Mesenteric fat pad (tissue), 1 donor: ENCODE measurements around the gene ATPAF2. TPM values are rescaled to one million over a fixed set of nuclear protein-coding genes. Genes with fewer than 3 reads are reported as not detected.
A peak's percentile ranks its signal among the peaks of the same experiment; 100 is the strongest.

Experiments
- DNase-seq: peaks from one replicate; pipeline ENCODE4 v3.0.0-alpha.2; 2020; ENCODE audit warnings: low spot score
- total RNA-seq: library from RNA; stranded (reverse); fragmentation: NEBNext Ultra II Directional; extraction: Animal tissue kit (Norgen Biotek cat#: 25700); gene quantifications from one replicate; pipeline ENCODE4 v1.2.1, GENCODE V29; 2021
- donor health status: DM: yes; HTN: yes; CAD: no.

Gene ATPAF2
- total RNA-seq, 1 donor from 2014 or later: 20.8 TPM

DNA sequence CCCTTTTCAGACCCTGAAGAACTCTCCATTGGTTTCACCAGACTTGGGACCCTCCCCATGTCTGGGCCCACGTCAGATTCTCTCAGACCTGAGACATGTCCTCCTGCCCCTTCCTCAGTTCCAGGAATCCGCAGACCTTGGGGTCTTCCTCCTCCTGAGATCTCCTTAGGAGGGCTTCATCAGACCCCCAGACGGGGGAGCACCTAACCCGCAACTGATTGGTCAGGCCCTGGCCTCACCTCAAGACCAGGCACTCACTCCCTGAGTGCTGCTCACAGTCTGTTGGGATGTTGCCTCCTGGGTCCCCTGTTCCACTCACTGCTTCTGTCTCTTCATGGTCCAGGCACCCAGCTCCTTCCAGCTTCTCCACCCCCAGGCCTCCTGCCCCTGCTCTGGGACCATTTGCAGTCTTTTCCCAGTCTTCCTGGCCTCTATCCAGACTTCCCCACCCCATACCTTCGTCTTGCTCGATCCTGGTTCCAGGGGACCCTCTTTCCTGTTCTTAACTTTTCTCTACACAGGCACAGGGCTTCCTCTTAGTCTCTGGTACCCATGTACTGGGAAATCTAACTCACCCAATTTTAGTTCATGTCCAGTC lies 1.4 kb upstream of the ATPAF2 start:
- no peak for DNase-seq

DNA sequence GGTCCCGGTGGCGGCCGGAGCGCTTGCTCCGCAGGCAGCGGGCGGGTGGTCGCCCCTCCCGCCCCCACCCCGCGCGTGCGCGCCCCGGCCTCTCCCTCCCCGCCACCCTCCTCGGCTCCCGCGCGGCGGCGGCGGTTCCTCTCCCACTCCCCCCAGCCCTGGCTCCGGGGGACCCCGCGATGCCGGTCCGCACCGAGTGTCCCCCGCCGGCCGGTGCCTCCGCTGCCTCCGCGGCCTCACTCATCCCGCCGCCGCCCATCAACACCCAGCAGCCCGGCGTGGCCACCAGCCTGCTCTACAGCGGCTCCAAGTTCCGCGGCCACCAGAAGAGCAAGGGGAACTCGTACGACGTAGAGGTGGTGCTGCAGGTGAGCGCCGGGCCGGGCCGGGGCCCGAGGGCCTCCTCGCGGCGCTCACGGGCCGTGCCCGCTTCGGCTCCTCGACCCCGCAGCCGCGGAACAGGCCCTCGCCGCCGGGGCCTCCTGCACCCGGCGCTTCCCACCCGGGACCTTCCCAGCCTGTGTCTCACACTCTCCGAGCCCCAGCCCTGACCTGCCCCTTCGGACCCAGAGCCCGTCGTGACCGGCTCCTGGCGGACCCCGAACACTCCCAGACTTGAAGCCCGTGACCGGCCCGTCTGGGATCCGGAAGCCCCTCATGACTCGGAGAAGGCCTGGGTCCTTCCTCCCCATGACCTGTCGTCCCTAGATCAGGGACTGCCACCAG lies 730 bp upstream of the ATPAF2 start:
- DNase-seq: no peak

DNA sequence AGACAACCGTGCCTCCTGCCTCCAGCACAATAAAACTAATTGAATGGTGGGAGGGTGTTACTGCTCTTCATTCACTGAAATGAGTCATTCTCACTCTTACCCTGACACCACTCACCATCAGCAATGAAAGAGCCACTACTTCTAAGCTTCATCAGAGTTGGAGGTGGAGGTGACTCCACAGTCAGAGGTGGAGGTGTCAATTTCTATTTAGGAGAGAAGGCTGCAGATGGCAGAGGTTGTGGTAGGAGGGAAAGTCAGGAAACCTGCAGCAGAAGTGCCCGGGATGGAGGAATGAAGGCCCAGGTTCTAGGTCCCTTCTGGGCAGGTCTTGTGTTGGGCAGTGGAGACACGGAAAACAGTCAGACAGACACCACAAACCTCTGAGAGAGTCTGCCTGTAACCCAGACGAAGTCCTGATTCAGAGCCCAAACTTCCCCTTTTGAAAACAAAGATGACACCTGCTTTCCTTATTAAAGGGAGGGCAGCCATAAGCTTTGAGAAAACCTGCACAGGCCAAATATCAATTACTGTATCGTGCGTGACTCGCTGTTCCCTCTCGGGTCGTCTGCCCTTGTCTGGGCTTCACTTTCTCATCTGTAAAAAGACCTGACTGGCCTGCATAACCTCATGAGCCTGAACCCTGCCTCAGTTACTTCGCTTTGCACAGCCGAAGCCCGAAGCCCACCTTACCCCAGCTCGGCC lies 668 bp downstream of the ATPAF2 start:
- no peak for DNase-seq

- peak; percentile 3 for DNase-seq
These were observed 1.5 kb downstream of the ATPAF2 start for GRCh38 chr17:18037486-18037885.

DNA sequence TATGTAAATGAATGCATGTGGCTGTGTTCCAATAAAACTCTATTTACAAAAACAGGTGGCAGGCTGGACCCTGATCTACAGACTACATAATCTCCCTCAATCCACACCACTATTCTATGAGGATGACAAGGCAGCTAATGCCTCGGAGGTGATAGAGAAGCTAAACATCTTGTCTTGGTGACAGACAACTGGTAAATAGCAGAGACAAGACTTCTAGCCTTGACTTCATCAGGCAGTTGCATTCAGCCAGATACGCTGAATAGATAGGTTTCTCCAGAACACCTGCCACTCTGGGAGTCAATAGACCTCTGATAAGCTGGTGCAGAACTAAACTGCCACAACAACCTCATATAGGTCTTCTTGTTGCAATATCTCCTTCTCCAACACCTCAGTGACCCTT lies 3.3 kb downstream of the ATPAF2 start:
- DNase-seq: no peak

DNA sequence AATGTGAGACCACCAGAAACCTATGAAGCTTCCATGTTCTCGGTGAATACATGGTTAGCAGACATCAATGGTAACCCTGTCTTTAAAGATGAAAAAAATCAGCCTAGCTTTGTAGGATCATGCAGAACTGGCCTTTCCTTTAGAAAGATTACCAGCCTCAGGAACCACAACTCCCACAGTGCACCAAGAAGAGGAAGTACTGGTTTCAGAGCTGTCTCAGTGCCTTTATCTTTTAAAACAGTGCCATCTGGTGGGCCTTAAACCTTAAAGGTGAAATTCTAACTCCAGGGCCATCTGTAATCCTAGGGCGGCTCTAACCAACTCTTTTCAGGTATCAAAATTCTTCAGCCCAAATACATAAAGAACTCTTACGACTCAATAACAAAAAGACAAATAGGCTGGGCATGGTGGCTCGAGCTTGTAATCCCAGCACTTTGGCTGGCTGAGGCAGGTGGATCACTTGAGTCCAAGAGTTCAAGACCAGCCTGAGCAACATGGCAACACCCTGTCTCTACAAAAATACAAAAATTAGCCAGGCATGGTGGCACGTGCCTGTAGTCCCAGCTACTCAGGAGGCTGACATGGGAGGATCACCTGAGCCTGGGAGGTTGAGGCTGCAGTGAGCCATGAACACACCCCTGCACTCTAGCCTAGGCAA lies 5.4 kb downstream of the ATPAF2 start:
- DNase-seq: peak; percentile 18

- DNase-seq: peak; percentile 60
These were observed 7.0 kb downstream of the ATPAF2 start for GRCh38 chr17:18031955-18032354.

- peak; percentile 22 for DNase-seq
These were observed 9.9 kb downstream of the ATPAF2 start for GRCh38 chr17:18028952-18029540.

DNA sequence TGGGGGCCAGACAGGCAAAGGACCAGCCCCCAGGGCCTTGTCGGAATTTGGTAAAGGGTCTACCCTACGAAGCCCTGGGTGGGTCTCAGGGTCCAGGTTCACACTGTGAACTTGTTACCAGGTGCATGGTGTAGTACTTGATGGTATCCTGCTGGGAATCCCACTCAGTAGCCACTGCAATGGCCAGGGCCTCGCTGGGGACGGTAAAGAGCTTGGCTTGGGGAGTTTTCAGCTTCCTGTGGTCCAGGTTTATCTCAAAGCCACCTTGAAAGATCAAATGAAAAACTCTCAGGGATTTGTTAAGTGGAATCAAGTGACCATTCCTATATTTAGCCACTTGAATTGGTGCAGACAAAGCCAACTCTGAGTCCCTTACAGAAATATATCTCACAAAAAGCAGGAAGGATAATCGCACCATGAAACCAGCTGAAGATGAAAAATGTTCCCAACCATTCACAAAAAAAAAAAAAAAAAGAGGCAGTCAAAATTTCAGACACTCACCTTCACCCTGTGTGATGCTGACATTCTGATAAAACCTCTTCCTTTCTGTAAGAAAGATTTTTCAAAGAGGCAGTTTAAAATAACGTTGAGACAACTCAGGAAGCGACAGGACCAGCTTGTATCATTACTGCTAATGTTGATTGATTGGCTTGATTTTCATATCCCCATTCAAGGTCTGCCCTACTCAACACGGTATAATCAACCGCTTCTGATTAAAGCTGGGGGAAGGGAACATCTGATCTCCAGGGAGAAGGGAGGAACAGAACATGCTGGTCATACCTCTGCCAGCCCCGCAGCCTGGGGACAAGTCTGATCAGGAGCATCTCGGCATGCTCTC lies 10.6 kb downstream of the ATPAF2 start:
- peak; percentile 49 for DNase-seq

GRCh38 chr17:18027280-18027679 lies 11.7 kb downstream of the ATPAF2 start:
- peak; percentile 75 for DNase-seq

GRCh38 chr17:18025945-18026776 lies 12.8 kb downstream of the ATPAF2 start:
- peak; percentile 83 for DNase-seq

DNA sequence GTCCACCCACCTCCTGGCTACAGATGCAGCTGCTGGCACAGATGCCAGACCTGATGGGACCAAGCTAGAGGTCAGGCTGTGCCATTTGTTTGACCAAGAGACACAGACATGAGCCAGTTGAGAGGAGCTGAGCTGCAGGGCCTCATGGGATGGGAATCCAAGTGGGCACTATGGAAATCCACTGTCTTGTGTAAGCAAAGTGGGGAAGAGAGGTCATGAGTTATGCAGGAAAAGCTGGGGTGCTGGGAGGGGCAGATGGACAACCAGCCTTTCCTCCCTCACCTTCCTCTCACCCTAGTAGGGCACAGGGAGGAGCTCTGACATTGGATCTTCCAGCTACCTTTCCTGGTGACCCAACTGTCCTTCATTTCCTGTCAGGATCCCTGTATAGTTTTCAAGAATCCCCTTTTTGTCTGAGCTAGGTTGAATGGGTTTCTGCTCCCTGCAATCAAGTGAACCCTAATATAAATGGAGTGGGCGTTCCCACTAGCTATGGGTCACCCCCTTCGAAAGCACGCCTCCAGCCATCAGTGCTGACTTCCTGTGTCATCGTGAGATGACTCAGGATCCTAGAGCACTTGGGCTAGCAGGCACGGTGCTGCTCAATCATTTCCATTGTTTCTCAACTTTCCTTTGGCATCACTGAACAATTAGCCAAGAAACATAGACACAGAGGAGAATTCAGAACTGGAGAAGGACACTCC lies 13.6 kb downstream of the ATPAF2 start:
- peak; percentile 26 for DNase-seq

DNA sequence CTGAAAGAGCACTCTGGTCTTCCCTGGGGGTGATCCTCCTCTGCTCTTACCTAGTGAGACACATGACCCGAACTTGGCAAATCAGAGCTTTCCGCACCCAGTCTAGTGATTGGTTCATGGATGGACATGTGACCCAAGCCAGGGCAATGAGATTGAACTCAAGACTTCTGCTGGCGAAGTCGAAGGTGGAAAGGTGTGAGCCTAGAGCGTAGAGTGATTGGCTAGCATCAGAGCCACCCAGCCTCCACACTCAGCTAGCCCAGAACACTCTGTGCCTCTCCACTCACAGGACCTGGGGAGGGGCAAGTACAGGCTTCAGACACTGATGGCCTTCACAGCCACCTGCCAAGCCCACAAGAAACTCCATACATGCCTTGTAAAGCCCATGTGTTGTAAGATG lies 17.6 kb downstream of the ATPAF2 start:
- no peak for DNase-seq

DNA sequence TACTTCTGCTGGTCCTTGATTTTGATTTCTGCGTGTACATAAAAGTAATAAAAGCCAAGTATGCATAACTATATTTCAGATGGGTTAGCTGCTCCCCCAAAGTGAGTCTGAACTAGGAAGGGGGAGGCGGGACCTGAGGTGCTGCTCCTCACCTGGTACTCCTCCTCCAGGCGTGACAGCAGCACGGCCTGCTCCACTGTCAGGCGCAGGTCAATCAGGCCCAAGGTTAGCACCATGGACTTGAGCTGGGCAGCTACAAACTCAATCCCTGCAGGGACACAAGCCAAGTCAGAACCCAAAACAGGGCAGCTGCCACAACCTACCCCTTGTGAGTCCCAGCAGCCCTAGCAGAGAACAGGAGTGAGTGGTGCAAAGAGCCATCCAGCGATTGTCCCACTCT lies 18.0 kb downstream of the ATPAF2 start:
- peak; percentile 71 for DNase-seq

DNA sequence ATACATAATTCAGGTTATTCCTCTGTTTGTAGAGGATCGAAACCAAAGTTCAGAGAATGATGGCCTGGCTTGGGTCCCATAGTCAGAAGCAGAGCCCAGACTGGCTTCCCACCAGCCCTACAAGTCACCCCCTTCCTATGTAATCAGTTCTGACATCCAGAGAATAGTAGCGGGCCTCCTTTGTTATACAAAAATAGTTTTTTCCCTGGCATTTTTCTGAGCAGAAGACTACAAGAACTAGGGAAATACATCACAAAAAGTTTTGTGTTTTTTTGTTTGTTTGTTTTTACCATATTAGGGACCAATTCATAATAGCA lies 19.2 kb downstream of the ATPAF2 start:
- DNase-seq: no peak

DNA sequence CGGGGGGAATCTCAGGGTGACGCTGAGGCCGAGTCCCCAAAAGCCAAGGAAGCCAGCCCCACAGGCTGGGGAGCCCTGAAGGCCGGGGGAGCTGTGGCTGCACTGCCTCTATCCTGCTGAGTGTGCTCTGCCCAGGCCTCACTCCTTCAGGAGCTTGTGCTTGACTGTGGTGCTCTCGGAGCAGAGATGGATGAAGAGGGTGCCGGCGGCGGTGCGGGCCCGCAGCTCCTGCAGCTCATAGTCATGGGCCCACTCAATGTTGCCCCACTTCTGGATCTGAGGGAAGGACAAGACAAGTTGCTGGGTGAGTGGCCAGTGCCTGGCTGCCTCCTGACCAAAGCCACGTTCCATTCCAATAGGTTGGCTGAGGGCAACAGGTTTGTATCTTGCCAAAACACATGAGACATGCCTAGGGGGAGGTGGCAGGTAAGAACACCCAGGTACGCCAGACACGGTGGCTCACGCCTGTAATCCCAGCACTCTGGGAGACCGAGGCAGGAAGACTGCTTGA lies 20.5 kb downstream of the ATPAF2 start:
- DNase-seq: no peak

DNA sequence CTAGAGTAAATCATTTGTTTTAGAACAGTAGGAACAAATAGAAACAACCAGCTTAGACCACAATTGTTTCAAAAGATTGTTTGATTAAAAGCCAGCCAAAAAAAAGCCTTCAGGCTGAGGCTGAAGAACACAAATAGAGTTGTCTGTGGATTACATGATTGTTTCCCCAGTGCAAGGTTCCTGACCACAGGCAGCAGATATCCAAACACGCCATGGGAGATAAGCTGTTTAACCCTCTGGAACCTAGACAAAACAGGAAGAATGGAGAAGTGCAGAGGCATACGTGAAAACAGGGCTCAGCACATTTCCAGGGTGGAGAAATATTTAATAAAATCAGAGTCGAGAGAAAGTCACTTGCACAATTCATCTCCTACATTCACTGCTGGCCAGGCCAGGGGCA lies 21.0 kb downstream of the ATPAF2 start:
- DNase-seq: no peak

DNA sequence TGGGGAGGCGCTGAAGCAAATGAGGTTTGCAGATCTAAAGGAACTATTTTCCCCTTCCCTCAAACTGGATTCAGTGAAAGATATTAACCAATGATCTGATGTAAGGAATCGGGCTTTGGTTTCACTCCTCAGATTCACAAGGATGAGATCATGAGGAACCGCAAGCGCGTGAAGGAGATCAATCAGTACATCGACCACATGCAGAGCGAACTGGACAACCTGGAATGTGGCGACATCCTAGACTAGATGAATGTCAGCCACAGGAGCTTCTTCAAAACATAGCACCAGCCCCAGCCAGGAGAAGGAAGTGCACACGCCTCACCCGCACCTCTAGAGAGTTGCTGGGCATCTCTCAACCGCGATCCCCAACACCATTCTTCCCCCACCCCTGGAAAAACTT lies 22.5 kb downstream of the ATPAF2 start:
- no peak for DNase-seq

DNA sequence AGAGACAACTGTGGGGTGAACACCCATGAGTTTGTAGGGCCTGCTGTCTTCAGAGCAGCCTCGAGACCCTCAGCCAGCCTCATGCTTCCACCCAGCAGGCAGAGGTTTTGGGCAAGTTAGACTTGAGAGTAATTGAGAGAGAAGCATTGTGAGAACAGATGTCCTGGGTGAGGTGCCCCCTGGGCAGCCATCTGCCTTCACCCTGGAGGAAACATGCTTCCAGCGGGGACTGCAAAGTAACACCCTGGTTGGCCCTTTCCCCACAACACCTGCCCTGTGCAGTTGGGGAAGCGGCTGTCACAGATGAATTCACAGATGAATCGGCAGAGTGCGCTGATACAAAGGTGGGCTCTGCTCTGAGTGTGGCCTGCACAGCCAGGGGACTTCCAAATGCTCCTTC lies 23.4 kb downstream of the ATPAF2 start:
- no peak for DNase-seq
